ENCODE measurements around the gene AGBL1.

Gene AGBL1

DNA sequence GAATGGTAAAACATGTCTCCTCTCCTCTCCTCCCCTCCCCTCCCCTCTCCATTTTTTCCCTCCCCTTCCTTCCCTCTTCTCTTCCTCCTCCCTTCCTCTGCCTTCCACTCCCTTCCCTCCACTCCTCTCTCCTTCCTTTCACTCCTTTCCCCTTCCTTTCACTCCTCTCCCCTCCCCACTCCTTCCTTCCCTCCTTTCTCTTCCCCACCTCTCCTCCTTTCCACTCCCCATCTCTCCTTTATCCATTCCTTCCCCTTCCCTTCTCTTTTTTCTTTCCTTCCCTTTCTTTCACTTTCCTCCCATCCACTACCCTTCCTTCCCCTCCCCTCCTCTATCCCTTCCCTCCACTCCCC, 621.9 kb downstream of the AGBL1 start:
- Histone ChIP-seq H3K4me3 (ENCODE audit: low read length in 2 of 2) (no peak overlapping the region), H3K79me1 (ENCODE audit: low read depth, low read length) (no peaks in the 10 kb centered on the region), H3K18ac (ENCODE audit: low read length) (no peak overlapping the region), H3K4ac (ENCODE audit: low read length) (no peak overlapping the region), H3K4me1 (ENCODE audit: control insufficient read depth in 2 of 2, insufficient read depth in 1 of 2, low read depth in 1 of 2, low read length in 2 of 2) (no peaks in the 10 kb centered on the region), H3K9ac (ENCODE audit: low read depth, low read length, poor library complexity) (no peak overlapping the region), H2BK12ac (ENCODE audit: low read length) (no peak overlapping the region), H2AFZ (ENCODE audit: low read length) (no peak overlapping the region), H2BK15ac (ENCODE audit: low read length) (no peak overlapping the region), H4K91ac (ENCODE audit: low read depth, low read length, poor library complexity) (no peak overlapping the region), H2AK5ac (ENCODE audit: low read depth, low read length) (no peak overlapping the region), H3K14ac (ENCODE audit: low read length) (no peak overlapping the region), H3K4me2 (ENCODE audit: insufficient read depth, low read length, poor library complexity, severe bottlenecking) (no peak overlapping the region), H4K8ac (ENCODE audit: low read depth, low read length) (no peak overlapping the region), H2BK5ac (ENCODE audit: low read length) (no peak overlapping the region), H3K36me3 (replicated peaks in 1 of 2; ENCODE audit: control insufficient read depth in 2 of 2, insufficient read depth in 2 of 2, low read length in 2 of 2) (no peaks in the 10 kb centered on the region), H3K23ac (ENCODE audit: low read depth, low read length, poor library complexity) (no peak overlapping the region), H3K27me3 (ENCODE audit: control insufficient read depth in 3 of 3, insufficient read depth in 3 of 3, low read depth in 1 of 3, low read length in 3 of 3) (no peaks in the 10 kb centered on the region), H3K9me3 (replicated peaks in 1 of 2; ENCODE audit: control insufficient read depth in 2 of 2, insufficient read depth in 1 of 2, low read depth in 1 of 2, low read length in 2 of 2) (no peaks in the 10 kb centered on the region), H3K27ac (replicated peaks; ENCODE audit: low read length) (no peak overlapping the region), H2BK120ac (ENCODE audit: low read depth, low read length) (no peak overlapping the region)
- no peak for DNase-seq (ENCODE audit: low spot score)

- no peak overlapping the region for H3K14ac ChIP-seq (ENCODE audit: low read length)
- H3K79me1 ChIP-seq (ENCODE audit: low read depth, low read length): no peaks in the 10 kb centered on the region
- H3K9ac ChIP-seq (ENCODE audit: low read depth, low read length, poor library complexity): no peak overlapping the region
- H2BK12ac ChIP-seq (ENCODE audit: low read length): no peak overlapping the region
- H3K4me1 ChIP-seq (ENCODE audit: control insufficient read depth in 2 of 2, insufficient read depth in 1 of 2, low read depth in 1 of 2, low read length in 2 of 2): no peaks in the 10 kb centered on the region
- H3K4me3 ChIP-seq (ENCODE audit: low read length in 2 of 2): no peak overlapping the region
- DNase-seq (ENCODE audit: low spot score): no peak
- no peak overlapping the region for H3K18ac ChIP-seq (ENCODE audit: low read length)
- H2AK5ac ChIP-seq (ENCODE audit: low read depth, low read length): no peak overlapping the region
- no peak overlapping the region for H2AFZ ChIP-seq (ENCODE audit: low read length)
- no peaks in the 10 kb centered on the region for H3K9me3 ChIP-seq (replicated peaks in 1 of 2; ENCODE audit: control insufficient read depth in 2 of 2, insufficient read depth in 1 of 2, low read depth in 1 of 2, low read length in 2 of 2)
- H3K4me2 ChIP-seq (ENCODE audit: insufficient read depth, low read length, poor library complexity, severe bottlenecking): no peak overlapping the region
- no peak overlapping the region for H3K27ac ChIP-seq (replicated peaks; ENCODE audit: low read length)
- H2BK5ac ChIP-seq (ENCODE audit: low read length): no peak overlapping the region
- no peaks in the 10 kb centered on the region for H3K36me3 ChIP-seq (replicated peaks in 1 of 2; ENCODE audit: control insufficient read depth in 2 of 2, insufficient read depth in 2 of 2, low read length in 2 of 2)
- no peak overlapping the region for H4K8ac ChIP-seq (ENCODE audit: low read depth, low read length)
- no peak overlapping the region for H2BK15ac ChIP-seq (ENCODE audit: low read length)
- H2BK120ac ChIP-seq (ENCODE audit: low read depth, low read length): no peak overlapping the region
- no peak overlapping the region for H3K23ac ChIP-seq (ENCODE audit: low read depth, low read length, poor library complexity)
- H3K27me3 ChIP-seq (ENCODE audit: control insufficient read depth in 3 of 3, insufficient read depth in 3 of 3, low read depth in 1 of 3, low read length in 3 of 3): no peaks in the 10 kb centered on the region
- H3K4ac ChIP-seq (ENCODE audit: low read length): no peak overlapping the region
- H4K91ac ChIP-seq (ENCODE audit: low read depth, low read length, poor library complexity): no peak overlapping the region
- 100% methylated on average over 1 of the region's 1 CpG; no CpG with 5 or more reads in 1 of the 2 donors for whole genome bisulfite sequencing, 2 donors (ENCODE audit: extremely low coverage in 2 of 2, insufficient read length in 2 of 2, insufficient replicate concordance in 1 of 2)
Observed at GRCh38 chr15:86706813-86707212, 627.1 kb downstream of the AGBL1 start.

- no peak overlapping the region for H3K9ac ChIP-seq (ENCODE audit: low read depth, low read length, poor library complexity)
- WGBS, 2 donors (ENCODE audit: extremely low coverage in 2 of 2, insufficient read length in 2 of 2, insufficient replicate concordance in 1 of 2): no CpG with 5 or more reads among the region's 1 CpG
- H4K8ac ChIP-seq (ENCODE audit: low read depth, low read length): no peak overlapping the region
- no peak overlapping the region for H3K4ac ChIP-seq (ENCODE audit: low read length)
- H3K27ac ChIP-seq (replicated peaks; ENCODE audit: low read length): no peak overlapping the region
- H3K23ac ChIP-seq (ENCODE audit: low read depth, low read length, poor library complexity): no peak overlapping the region
- no peak overlapping the region for H4K91ac ChIP-seq (ENCODE audit: low read depth, low read length, poor library complexity)
- H2BK120ac ChIP-seq (ENCODE audit: low read depth, low read length): no peak overlapping the region
- H2BK12ac ChIP-seq (ENCODE audit: low read length): no peak overlapping the region
- no peak overlapping the region for H2BK15ac ChIP-seq (ENCODE audit: low read length)
- no peak overlapping the region for H3K18ac ChIP-seq (ENCODE audit: low read length)
- H3K36me3 ChIP-seq (replicated peaks in 1 of 2; ENCODE audit: control insufficient read depth in 2 of 2, insufficient read depth in 2 of 2, low read length in 2 of 2): no peaks in the 10 kb centered on the region
- H3K27me3 ChIP-seq (ENCODE audit: control insufficient read depth in 3 of 3, insufficient read depth in 3 of 3, low read depth in 1 of 3, low read length in 3 of 3): no peaks in the 10 kb centered on the region
- no peak overlapping the region for H2AFZ ChIP-seq (ENCODE audit: low read length)
- no peak overlapping the region for H3K14ac ChIP-seq (ENCODE audit: low read length)
- H3K4me1 ChIP-seq (ENCODE audit: control insufficient read depth in 2 of 2, insufficient read depth in 1 of 2, low read depth in 1 of 2, low read length in 2 of 2): peaks cover 0 to 5% of the 10 kb centered on the region in 2 donors
- no peaks in the 10 kb centered on the region for H3K9me3 ChIP-seq (replicated peaks in 1 of 2; ENCODE audit: control insufficient read depth in 2 of 2, insufficient read depth in 1 of 2, low read depth in 1 of 2, low read length in 2 of 2)
- H3K4me2 ChIP-seq (ENCODE audit: insufficient read depth, low read length, poor library complexity, severe bottlenecking): no peak overlapping the region
- H2BK5ac ChIP-seq (ENCODE audit: low read length): no peak overlapping the region
- no peak overlapping the region for H3K4me3 ChIP-seq (ENCODE audit: low read length in 2 of 2)
- no peak for DNase-seq (ENCODE audit: low spot score)
- H2AK5ac ChIP-seq (ENCODE audit: low read depth, low read length): no peak overlapping the region
- H3K79me1 ChIP-seq (ENCODE audit: low read depth, low read length): no peaks in the 10 kb centered on the region
Observed at GRCh38 chr15:86711476-86711875, 631.8 kb downstream of the AGBL1 start.

DNA sequence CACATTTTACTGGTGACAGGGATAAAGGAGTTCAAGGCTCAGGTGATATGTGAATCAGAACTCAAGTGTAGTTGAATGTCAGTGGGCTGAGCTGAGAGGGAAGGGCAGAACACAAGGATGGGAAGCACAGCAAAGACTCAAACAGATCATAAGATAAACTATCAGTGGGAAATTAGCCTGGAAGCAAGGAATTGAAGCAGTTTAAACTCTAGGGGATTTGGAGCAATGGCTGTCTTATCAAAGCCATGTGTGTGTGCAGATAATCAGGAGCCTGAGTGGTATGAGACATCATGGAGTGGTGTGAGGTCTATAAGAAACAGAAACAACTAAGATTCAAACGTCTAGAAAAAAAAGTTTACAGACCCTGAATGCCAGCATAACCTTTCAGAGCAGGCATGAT, 634.6 kb downstream of the AGBL1 start:
- DNase-seq (ENCODE audit: low spot score): no peak
- no CpG with 5 or more reads among the region's 1 CpG for WGBS, 2 donors (ENCODE audit: extremely low coverage in 2 of 2, insufficient read length in 2 of 2, insufficient replicate concordance in 1 of 2)
- no peak overlapping the region for H2BK5ac ChIP-seq (ENCODE audit: low read length)

More for the DNA sequence above, 634.6 kb downstream of the AGBL1 start:
- no peak overlapping the region for H3K27ac ChIP-seq (replicated peaks; ENCODE audit: low read length)
- no peak overlapping the region for H3K14ac ChIP-seq (ENCODE audit: low read length)
- H3K4me1 ChIP-seq (ENCODE audit: control insufficient read depth in 2 of 2, insufficient read depth in 1 of 2, low read depth in 1 of 2, low read length in 2 of 2): peaks cover 0 to 5% of the 10 kb centered on the region in 2 donors
- H2AK5ac ChIP-seq (ENCODE audit: low read depth, low read length): no peak overlapping the region
- H4K91ac ChIP-seq (ENCODE audit: low read depth, low read length, poor library complexity): no peak overlapping the region
- H3K18ac ChIP-seq (ENCODE audit: low read length): no peak overlapping the region
- no peak overlapping the region for H2BK120ac ChIP-seq (ENCODE audit: low read depth, low read length)
- no peak overlapping the region for H2AFZ ChIP-seq (ENCODE audit: low read length)
- no peaks in the 10 kb centered on the region for H3K9me3 ChIP-seq (replicated peaks in 1 of 2; ENCODE audit: control insufficient read depth in 2 of 2, insufficient read depth in 1 of 2, low read depth in 1 of 2, low read length in 2 of 2)
- H3K27me3 ChIP-seq (ENCODE audit: control insufficient read depth in 3 of 3, insufficient read depth in 3 of 3, low read depth in 1 of 3, low read length in 3 of 3): no peaks in the 10 kb centered on the region
- no peak overlapping the region for H3K4ac ChIP-seq (ENCODE audit: low read length)
- H4K8ac ChIP-seq (ENCODE audit: low read depth, low read length): no peak overlapping the region
- H2BK12ac ChIP-seq (ENCODE audit: low read length): no peak overlapping the region
- H3K9ac ChIP-seq (ENCODE audit: low read depth, low read length, poor library complexity): no peak overlapping the region
- H3K79me1 ChIP-seq (ENCODE audit: low read depth, low read length): no peaks in the 10 kb centered on the region
- H2BK15ac ChIP-seq (ENCODE audit: low read length): no peak overlapping the region
- H3K4me3 ChIP-seq (ENCODE audit: low read length in 2 of 2): no peak overlapping the region
- H3K4me2 ChIP-seq (ENCODE audit: insufficient read depth, low read length, poor library complexity, severe bottlenecking): no peak overlapping the region
- no peaks in the 10 kb centered on the region for H3K36me3 ChIP-seq (replicated peaks in 1 of 2; ENCODE audit: control insufficient read depth in 2 of 2, insufficient read depth in 2 of 2, low read length in 2 of 2)
- H3K23ac ChIP-seq (ENCODE audit: low read depth, low read length, poor library complexity): no peak overlapping the region
